HG03469 (cell line): ENCODE results near the gene FBXL13.
"Not testable (repeated sequence)": the region's sequence is repeated elsewhere in the genome, so short reads cannot be mapped to it uniquely, and the experiment has no call there.

Experiments
- ATAC-seq: cut with Tn5 transposase; IDR thresholded peaks from one replicate; pipeline ENCODE4 v1.9.1; 2021; ENCODE audit warnings: mild to moderate bottlenecking, moderate library complexity, moderate number of reproducible peaks; ENCODE audit not compliant: unreplicated experiment

The FBXL13 gene

GRCh38 chr7:102780926-102781325 lies 293.7 kb downstream of the FBXL13 start:
- ATAC-seq: not testable (repeated sequence)

- not testable (repeated sequence) for ATAC-seq
Measured at GRCh38 chr7:102778663-102779062, 295.9 kb downstream of the FBXL13 start.

GRCh38 chr7:102776217-102776616 lies 298.4 kb downstream of the FBXL13 start:
- not testable (repeated sequence) for ATAC-seq

GRCh38 chr7:102770467-102770866 lies 304.1 kb downstream of the FBXL13 start:
- ATAC-seq: not testable (repeated sequence)

GRCh38 chr7:102769657-102770192 lies 304.9 kb downstream of the FBXL13 start:
- ATAC-seq: not testable (repeated sequence)

GRCh38 chr7:102763295-102763905 lies 311.2 kb downstream of the FBXL13 start:
- ATAC-seq: not testable (repeated sequence)
